B cell (primary cell): ENCODE measurements around the gene ZNF346. TPM values are rescaled to one million over a fixed set of nuclear protein-coding genes. Genes with fewer than 3 reads are reported as not detected.

ENCODE experiments used
- ATAC-seq: fragments of 200-7000 bp; cut with Tn5 transposase; one replicate; pipeline ENCODE4 v1.10.0; 2021; ENCODE audit warnings: low read depth, mild to moderate bottlenecking, moderate number of reproducible peaks, moderate library complexity
- CTCF ChIA-PET: fragments of 350-600 bp; sonication (Branson Sonifier 250); formaldehyde crosslinking; loops from one replicate; lab custom pipeline; 2021; ENCODE audit warnings: antibody characterized with exemption, inconsistent platforms; lab: Charles Lee
- POLR2A ChIA-PET: fragments of 350-600 bp; sonication (Branson Sonifier 250); formaldehyde crosslinking; loops from one replicate; lab custom pipeline; 2021; ENCODE audit warnings: antibody characterized with exemption; lab: Charles Lee
- DNase-seq: peaks from one replicate; pipeline ENCODE4 v3.0.0; 2013
- H2AFZ ChIP-seq: 2 replicates; pipeline ENCODE4 v1.6.1; 2012; ENCODE audit warnings: mild to moderate bottlenecking, low read depth, low read length; ENCODE audit not compliant: insufficient read depth, poor library complexity, severe bottlenecking
- H3K27ac ChIP-seq, 2 donors: 1 replicate in 1 of 2; 2 replicates in 1 of 2; pipeline ENCODE4 v1.5.1; 2012 to 2013; ENCODE audit warnings: low read length in 2 of 2, mild to moderate bottlenecking in 2 of 2, moderate library complexity in 1 of 2
- H3K27me3 ChIP-seq, 4 experiments: fragments of 200-600 bp in 1 of 4; sonication (generic) in 1 of 4; replicated peaks in 1 of 4; 1 replicate in 2 of 4; 2 replicates in 2 of 4; pipeline versions ENCODE4 v1.6.1 to v1.7.0; 2013 to 2016; ENCODE audit warnings: low read length in 3 of 4, mild to moderate bottlenecking in 2 of 4, mixed read lengths in 1 of 4, moderate library complexity in 1 of 4; ENCODE audit not compliant: insufficient read depth in 4 of 4, control insufficient read depth in 3 of 4; ENCODE audit errors: control extremely low read depth in 1 of 4
- H3K36me3 ChIP-seq, 2 experiments: replicated peaks in 1 of 2; 1 replicate in 1 of 2; 2 replicates in 1 of 2; pipeline versions ENCODE4 v1.6.1 to v1.7.1; 2013; ENCODE audit warnings: low read length in 1 of 2; ENCODE audit not compliant: insufficient read depth in 2 of 2, control insufficient read depth in 1 of 2; ENCODE audit errors: control extremely low read depth in 1 of 2, extremely low read depth in 1 of 2
- H3K4me1 ChIP-seq, 2 donors: fragments of 200-600 bp in 1 of 2; sonication (generic) in 1 of 2; 1 replicate in 1 of 2; 2 replicates in 1 of 2; pipeline versions ENCODE4 v1.5.1 to v1.6.1; 2013 to 2017; ENCODE audit warnings: low read length in 2 of 2; ENCODE audit not compliant: control insufficient read depth in 2 of 2, insufficient read depth in 2 of 2
- H3K4me2 ChIP-seq: replicated peaks from 2 replicates; pipeline ENCODE3; 2012; ENCODE audit warnings: mild to moderate bottlenecking, low read depth, low read length; ENCODE audit not compliant: poor library complexity, severe bottlenecking
- H3K4me3 ChIP-seq, 5 experiments: fragments of 200-600 bp in 1 of 5; sonication (generic) in 1 of 5; 1 replicate in 3 of 5; 2 replicates in 2 of 5; pipeline versions ENCODE4 v1.5.1 to v1.7.0; 2011 to 2016; ENCODE audit warnings: low read length in 4 of 5, mild to moderate bottlenecking in 4 of 5, low read depth in 2 of 5, control low read depth in 1 of 5, moderate library complexity in 1 of 5; ENCODE audit not compliant: insufficient read depth in 1 of 5; ENCODE audit errors: control extremely low read depth in 1 of 5, extremely low read depth in 1 of 5
- H3K79me2 ChIP-seq: fragments of 200-600 bp; sonication (generic); one replicate; pipeline ENCODE4 v1.6.0; 2016; ENCODE audit warnings: low read length; ENCODE audit not compliant: control insufficient read depth, insufficient read depth
- H3K9ac ChIP-seq: fragments of 200-600 bp; sonication (generic); 2 replicates; pipeline ENCODE4 v1.6.1; 2017; ENCODE audit warnings: mild to moderate bottlenecking, low read length, moderate library complexity
- H3K9me3 ChIP-seq, 3 donors: one replicate each; pipeline versions ENCODE4 v1.6.1 to v1.7.1; 2013; ENCODE audit warnings: low read length in 2 of 3; ENCODE audit not compliant: control insufficient read depth in 2 of 3, insufficient read depth in 1 of 3; ENCODE audit errors: control extremely low read depth in 1 of 3
- H4K20me1 ChIP-seq: 2 replicates; pipeline ENCODE4 v1.6.0; 2012; ENCODE audit warnings: mild to moderate bottlenecking, low read length; ENCODE audit not compliant: insufficient read depth, control insufficient read depth, poor library complexity, severe bottlenecking
- H3K27ac Mint-ChIP-seq: one replicate; pipeline ENCODE4 v1.8.0; 2021; ENCODE audit warnings: mixed read lengths
- H3K27me3 Mint-ChIP-seq: one replicate; pipeline ENCODE4 v1.8.0; 2021; ENCODE audit warnings: mixed read lengths
- H3K4me1 Mint-ChIP-seq: one replicate; pipeline ENCODE4 v1.8.0; 2021; ENCODE audit warnings: mixed read lengths
- H3K4me3 Mint-ChIP-seq: one replicate; pipeline ENCODE4 v1.8.0; 2021; ENCODE audit warnings: mixed read lengths
- H3K9me3 Mint-ChIP-seq: one replicate; pipeline ENCODE4 v1.8.0; 2022; ENCODE audit warnings: mixed read lengths; ENCODE audit not compliant: insufficient read depth
- EZH2 ChIP-seq: IDR thresholded peaks from 2 replicates; pipeline ENCODE4 v1.6.1; 2012; ENCODE audit warnings: borderline replicate concordance, low read depth, mild to moderate bottlenecking, moderate library complexity, low read length; ENCODE audit not compliant: insufficient read depth, poor library complexity, severe bottlenecking
- WGBS: methylation state at CpG from one replicate; pipeline ENCODE4 v1.1.5; 2013; ENCODE audit warnings: missing lambda C conversion rate; ENCODE audit not compliant: insufficient coverage; 5-methylcytosine and 5-hydroxymethylcytosine counted together
- intact Hi-C: fragments of 100-400 bp; cut with micrococcal nuclease; formaldehyde crosslinking; loops from one replicate; pipeline ENCODE4 v1.10.0; 2022
- polyA plus RNA-seq: library from polyadenylated mRNA; depleted of rRNA; stranded (reverse); fragments of >200 nt; gene quantifications from 2 replicates; pipeline ENCODE4 v1.2.3, GENCODE V29; 2012
- total RNA-seq, 2 donors: library from RNA; stranded (reverse); fragments of 120-200 nt in 1 of 2; gene quantifications; 1 replicate in 1 of 2; 2 replicates in 1 of 2; pipeline versions ENCODE4 v1.2.3 to v1.2.4, GENCODE V29; 2013 to 2022
- TF ChIP-seq, protein P1 (sequence below): fragments of 200-600 bp; IDR thresholded peaks from one replicate; pipeline ENCODE4 v1.8.0; 2022; ENCODE audit warnings: antibody characterized with exemption, mild to moderate bottlenecking

ZNF346 gene
- total and polyA plus RNA-seq, 2 donors (not counting 1 experiment from before 2014, with no cell fraction given), result 20.2 to 38.4 TPM

DNA sequence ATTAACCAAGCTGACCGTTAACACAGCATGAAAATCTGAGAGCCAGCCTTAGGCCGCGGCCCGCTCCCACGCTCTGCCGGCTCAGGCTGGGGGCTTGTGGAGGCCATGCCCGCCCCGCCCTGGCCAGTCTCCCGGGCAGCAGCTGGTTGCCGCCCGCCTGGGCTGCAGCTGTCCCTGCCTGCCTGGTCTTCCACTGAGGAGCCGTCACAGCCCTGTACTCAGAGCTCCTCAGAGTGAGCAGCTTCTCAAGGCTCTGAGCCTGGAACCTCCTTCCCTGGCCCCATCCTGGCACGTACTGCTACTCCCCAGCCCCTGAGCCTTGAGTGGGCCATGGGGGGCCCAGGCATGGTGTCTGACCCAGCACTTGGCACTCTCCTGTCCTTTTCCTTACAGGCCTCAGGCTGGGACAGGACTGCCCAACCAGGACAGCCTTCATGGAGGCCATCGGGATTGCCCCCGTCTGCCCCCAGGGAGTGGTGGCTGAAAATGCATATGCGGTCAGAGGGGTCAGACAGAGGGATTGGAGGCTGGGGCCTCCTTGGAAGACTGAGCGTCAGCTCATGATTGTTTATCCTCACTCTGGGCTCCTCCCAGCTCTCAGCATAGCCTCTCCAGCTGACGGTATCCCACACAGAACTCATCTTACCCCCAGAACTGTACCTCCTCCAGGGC lies 76.1 kb downstream of the ZNF346 start:
- peaks cover 4% of the 10 kb centered on the region for H3K27me3 Mint-ChIP-seq
- POLR2A ChIA-PET, result no interaction called here

DNA sequence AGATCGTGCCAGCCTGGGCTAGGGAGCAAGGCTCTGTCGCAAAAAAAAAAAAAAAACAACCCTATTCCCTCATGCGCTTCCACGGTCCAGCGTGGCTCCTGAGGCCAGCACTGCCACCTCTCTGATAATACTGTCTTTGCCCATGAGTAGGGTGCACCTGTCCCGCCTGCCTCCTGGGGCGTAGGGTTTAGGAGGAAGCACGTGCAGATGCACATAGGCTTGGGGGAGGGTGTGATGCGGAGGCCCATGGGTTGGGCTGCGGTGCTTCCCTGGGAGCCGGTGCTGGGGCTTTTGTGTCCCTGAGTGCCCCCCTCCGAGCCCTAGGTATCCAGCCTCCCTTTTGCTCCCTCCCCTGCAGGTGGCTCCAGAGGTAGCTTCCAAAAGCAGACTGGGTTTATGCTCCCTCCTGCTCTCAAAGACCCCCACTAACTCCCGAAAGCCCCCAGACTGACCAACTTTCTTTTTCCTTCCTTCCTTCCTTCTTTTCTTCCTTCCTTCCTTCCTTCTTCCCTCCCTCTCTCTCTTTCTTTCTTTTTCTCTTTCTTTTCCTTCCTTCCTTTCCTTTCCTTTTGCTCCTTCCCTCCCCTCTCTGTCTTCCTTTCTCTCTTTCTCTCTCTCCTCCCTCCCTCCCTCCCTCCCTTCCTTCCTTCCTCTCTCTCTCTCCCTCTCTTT lies 77.1 kb downstream of the ZNF346 start:
- TF ChIP-seq, protein P1, sequence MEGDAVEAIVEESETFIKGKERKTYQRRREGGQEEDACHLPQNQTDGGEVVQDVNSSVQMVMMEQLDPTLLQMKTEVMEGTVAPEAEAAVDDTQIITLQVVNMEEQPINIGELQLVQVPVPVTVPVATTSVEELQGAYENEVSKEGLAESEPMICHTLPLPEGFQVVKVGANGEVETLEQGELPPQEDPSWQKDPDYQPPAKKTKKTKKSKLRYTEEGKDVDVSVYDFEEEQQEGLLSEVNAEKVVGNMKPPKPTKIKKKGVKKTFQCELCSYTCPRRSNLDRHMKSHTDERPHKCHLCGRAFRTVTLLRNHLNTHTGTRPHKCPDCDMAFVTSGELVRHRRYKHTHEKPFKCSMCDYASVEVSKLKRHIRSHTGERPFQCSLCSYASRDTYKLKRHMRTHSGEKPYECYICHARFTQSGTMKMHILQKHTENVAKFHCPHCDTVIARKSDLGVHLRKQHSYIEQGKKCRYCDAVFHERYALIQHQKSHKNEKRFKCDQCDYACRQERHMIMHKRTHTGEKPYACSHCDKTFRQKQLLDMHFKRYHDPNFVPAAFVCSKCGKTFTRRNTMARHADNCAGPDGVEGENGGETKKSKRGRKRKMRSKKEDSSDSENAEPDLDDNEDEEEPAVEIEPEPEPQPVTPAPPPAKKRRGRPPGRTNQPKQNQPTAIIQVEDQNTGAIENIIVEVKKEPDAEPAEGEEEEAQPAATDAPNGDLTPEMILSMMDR, result no peak
- no peak for TF ChIP-seq EZH2
- WGBS, result 68% methylated on average over 7 of the region's 13 CpGs
- ChIA-PET CTCF (interaction anchor here (1.9 to 2.4 kb wide), 2 partner anchors 11 to 28 kb away, joined by 5 to 6 read pairs; no protein-coding TSS in a partner anchor), POLR2A (no interaction called here)
- peaks cover 7% of the 10 kb centered on the region for H3K27me3 Mint-ChIP-seq
- intact Hi-C loops, result no loop called here
- Histone ChIP-seq H4K20me1 (no peaks in the 10 kb centered on the region), H3K4me1 (no peaks in the 10 kb centered on the region), H3K79me2 (no peaks in the 10 kb centered on the region), H3K9ac (no peak overlapping the region), H3K27me3 (peaks cover 0 to 5% (median 0%) of the 10 kb centered on the region in 4 experiments), H2AFZ (no peak overlapping the region), H3K9me3 (no peaks in the 10 kb centered on the region), H3K27ac (no peak overlapping the region), H3K36me3 (no peaks in the 10 kb centered on the region), H3K4me2 (no peak overlapping the region), H3K4me3 (no peak overlapping the region)
- H3K4me1 Mint-ChIP-seq, result no peaks in the 10 kb centered on the region
- H3K27ac Mint-ChIP-seq, result no peak overlapping the region
- no peak for DNase-seq
- ATAC-seq, result no peak
- H3K9me3 Mint-ChIP-seq, result no peaks in the 10 kb centered on the region
- H3K4me3 Mint-ChIP-seq, result no peak overlapping the region

More for the DNA sequence above, 76.1 kb downstream of the ZNF346 start:
- Histone ChIP-seq H3K36me3 (no peaks in the 10 kb centered on the region), H3K4me3 (no peak overlapping the region), H3K27me3 (peaks cover 0 to 2% (median 0%) of the 10 kb centered on the region in 4 experiments), H4K20me1 (no peaks in the 10 kb centered on the region), H3K79me2 (no peaks in the 10 kb centered on the region), H3K9ac (no peak overlapping the region), H3K4me2 (no peak overlapping the region), H3K9me3 (no peaks in the 10 kb centered on the region), H2AFZ (no peak overlapping the region), H3K4me1 (no peaks in the 10 kb centered on the region), H3K27ac (no peak overlapping the region)
- ATAC-seq, result no peak
- CTCF ChIA-PET, result interaction anchor here (0.8 to 2.4 kb wide), 4 partner anchors 12 to 27 kb away, joined by 3 to 6 read pairs (median 4); no protein-coding TSS in a partner anchor
- WGBS, result 96% methylated on average over 15 of the region's 18 CpGs
- Mint-ChIP-seq H3K4me3 (no peak overlapping the region), H3K4me1 (no peaks in the 10 kb centered on the region), H3K27ac (no peak overlapping the region), H3K9me3 (no peaks in the 10 kb centered on the region)
- DNase-seq, result no peak
- intact Hi-C loops, result no loop called here
- TF ChIP-seq, protein P1, result no peak
